Heart left ventricle (tissue), 13 donors: ENCODE measurements around the gene RIMS3.

Experiments used
- POLR2A ChIP-seq, 2 donors: fragments of 450-650 bp; IDR thresholded peaks; one replicate each; pipeline ENCODE4 v1.6.1; 2017; ENCODE audit warnings: antibody characterized with exemption in 2 of 2, mild to moderate bottlenecking in 2 of 2, moderate library complexity in 2 of 2
- TF ChIP-seq, protein P1 (sequence below), 12 donors: fragments of 200-600 bp; sonication (generic) in 4 of 12; IDR thresholded peaks; one replicate each; pipeline versions ENCODE4 v1.5.0 to v1.8.0; 2018 to 2022; ENCODE audit warnings: antibody characterized with exemption in 12 of 12, mild to moderate bottlenecking in 5 of 12
- donor health status: ischemic (EF 13 %, LVEDD 7.1; RV severe dilation, severe dysfunction).
- donor health status: DM: no; HTN: yes; CAD: no.
- donor health status: DM: no; HTN: no; CAD: no.
- donor health status: ischemic (EF 25% LVEDD 6.9; RV normal size, moderate dysfunction).
- donor health status: ischemic (EF 25% LVEDD 5.7; RV mildly dilated, moderate dysfunction).
- donor health status: ischemic (EF 35%, LVEDD 5.7; RV mildly dilated, moderate dysfunction).
- donor health status: nonischemic (EF 11% LVEDD 7.7; RV severe dilation, severe dysfunction).
- donor health status: DM: yes; HTN: yes; CAD: no.
- donor health status: PGD.
- donor health status: ischemic (EF 29% LVEDD 5.4; RV normal size, mild dysfunction).
- donor health status: nonischemic (EF 23%, LVEDD 6.1; RV moderate dilation, normal function).

DNA sequence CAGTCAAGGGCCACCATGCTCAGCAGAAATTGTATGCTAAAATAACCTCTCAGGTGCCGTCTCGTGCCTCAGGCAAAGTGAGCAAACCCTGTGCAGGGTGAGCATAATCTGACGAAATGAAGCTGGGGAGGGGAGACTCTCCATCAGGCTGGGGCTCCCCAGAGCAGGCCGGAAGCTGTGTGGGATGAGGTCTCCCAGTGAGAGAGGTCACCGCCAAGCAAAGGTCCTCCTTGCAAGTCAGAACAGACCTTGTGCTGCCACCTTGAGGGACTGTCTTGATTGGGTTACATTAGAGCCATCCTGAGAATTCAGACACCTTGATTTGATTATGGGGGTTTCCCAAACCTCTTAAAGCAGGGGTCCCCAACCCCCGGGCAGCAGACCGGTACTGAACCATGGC, 69.9 kb downstream of the RIMS3 start:
- TF ChIP-seq, protein P1, sequence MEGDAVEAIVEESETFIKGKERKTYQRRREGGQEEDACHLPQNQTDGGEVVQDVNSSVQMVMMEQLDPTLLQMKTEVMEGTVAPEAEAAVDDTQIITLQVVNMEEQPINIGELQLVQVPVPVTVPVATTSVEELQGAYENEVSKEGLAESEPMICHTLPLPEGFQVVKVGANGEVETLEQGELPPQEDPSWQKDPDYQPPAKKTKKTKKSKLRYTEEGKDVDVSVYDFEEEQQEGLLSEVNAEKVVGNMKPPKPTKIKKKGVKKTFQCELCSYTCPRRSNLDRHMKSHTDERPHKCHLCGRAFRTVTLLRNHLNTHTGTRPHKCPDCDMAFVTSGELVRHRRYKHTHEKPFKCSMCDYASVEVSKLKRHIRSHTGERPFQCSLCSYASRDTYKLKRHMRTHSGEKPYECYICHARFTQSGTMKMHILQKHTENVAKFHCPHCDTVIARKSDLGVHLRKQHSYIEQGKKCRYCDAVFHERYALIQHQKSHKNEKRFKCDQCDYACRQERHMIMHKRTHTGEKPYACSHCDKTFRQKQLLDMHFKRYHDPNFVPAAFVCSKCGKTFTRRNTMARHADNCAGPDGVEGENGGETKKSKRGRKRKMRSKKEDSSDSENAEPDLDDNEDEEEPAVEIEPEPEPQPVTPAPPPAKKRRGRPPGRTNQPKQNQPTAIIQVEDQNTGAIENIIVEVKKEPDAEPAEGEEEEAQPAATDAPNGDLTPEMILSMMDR (IDR thresholded peaks at IDR 0.05) = no peak
- TF ChIP-seq POLR2A (IDR thresholded peaks at IDR 0.05) = no peak
